ENCODE results near the gene LRP6.

DNA sequence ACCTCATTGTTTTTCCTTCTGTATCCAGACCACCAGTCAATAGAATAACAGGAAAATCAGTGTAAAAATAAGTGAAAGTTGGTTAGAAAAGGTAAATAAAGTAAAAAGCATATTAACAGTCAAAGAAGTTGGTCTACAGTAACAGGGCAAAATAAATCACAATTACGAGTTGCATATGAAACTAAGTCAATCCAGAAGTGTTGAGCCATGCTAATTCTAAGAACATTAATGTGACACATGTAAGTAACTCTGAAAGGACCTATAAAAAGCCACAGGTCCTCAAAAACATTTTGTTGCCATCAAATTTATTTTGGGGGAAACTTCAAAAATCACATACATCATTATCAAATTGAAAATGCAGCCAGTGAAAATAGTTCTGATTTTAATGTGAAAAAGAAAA is 56.4 kb downstream of the LRP6 start:
- TF ChIP-seq, protein P1, sequence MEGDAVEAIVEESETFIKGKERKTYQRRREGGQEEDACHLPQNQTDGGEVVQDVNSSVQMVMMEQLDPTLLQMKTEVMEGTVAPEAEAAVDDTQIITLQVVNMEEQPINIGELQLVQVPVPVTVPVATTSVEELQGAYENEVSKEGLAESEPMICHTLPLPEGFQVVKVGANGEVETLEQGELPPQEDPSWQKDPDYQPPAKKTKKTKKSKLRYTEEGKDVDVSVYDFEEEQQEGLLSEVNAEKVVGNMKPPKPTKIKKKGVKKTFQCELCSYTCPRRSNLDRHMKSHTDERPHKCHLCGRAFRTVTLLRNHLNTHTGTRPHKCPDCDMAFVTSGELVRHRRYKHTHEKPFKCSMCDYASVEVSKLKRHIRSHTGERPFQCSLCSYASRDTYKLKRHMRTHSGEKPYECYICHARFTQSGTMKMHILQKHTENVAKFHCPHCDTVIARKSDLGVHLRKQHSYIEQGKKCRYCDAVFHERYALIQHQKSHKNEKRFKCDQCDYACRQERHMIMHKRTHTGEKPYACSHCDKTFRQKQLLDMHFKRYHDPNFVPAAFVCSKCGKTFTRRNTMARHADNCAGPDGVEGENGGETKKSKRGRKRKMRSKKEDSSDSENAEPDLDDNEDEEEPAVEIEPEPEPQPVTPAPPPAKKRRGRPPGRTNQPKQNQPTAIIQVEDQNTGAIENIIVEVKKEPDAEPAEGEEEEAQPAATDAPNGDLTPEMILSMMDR (IDR thresholded peaks at IDR 0.05), result no peak
- TF ChIP-seq POLR2A (IDR thresholded peaks at IDR 0.05), result no peak

All from adrenal gland (tissue), 5 donors.